Neural crest cell (in vitro differentiated cells): ENCODE results near the gene ACACB. TPM values are rescaled to one million over a fixed set of nuclear protein-coding genes. Genes with fewer than 3 reads are reported as not detected.

Source experiments
- DNase-seq: peaks from one replicate; pipeline ENCODE4 v3.0.0; 2021; ENCODE audit warnings: low read depth, mixed read lengths, low spot score
- H3K27ac Mint-ChIP-seq: one replicate; pipeline ENCODE4 v1.8.0; 2021; ENCODE audit warnings: mild to moderate bottlenecking, mixed read lengths; ENCODE audit not compliant: unreplicated experiment
- H3K27me3 Mint-ChIP-seq: 2 replicates; pipeline ENCODE4 v1.8.0; 2021; ENCODE audit warnings: low read depth, mild to moderate bottlenecking, mixed read lengths
- H3K36me3 Mint-ChIP-seq: 2 replicates; pipeline ENCODE4 v1.8.0; 2021; ENCODE audit warnings: low read depth, mild to moderate bottlenecking, mixed read lengths
- H3K4me1 Mint-ChIP-seq: 2 replicates; pipeline ENCODE4 v1.8.0; 2021; ENCODE audit warnings: mixed read lengths
- H3K4me3 Mint-ChIP-seq: one replicate; pipeline ENCODE4 v1.8.0; 2021; ENCODE audit warnings: mild to moderate bottlenecking, mixed read lengths
- H3K9me3 Mint-ChIP-seq: 2 replicates; pipeline ENCODE4 v1.8.0; 2021; ENCODE audit warnings: mixed read lengths
- CTCF ChIP-seq: fragments of 200-600 bp; sonication (generic); conservative IDR thresholded peaks from 2 replicates; pipeline ENCODE4 v1.5.0; 2021; ENCODE audit warnings: antibody characterized with exemption, mild to moderate bottlenecking
- total RNA-seq: library from RNA; stranded (reverse); gene quantifications from 2 replicates; pipeline ENCODE4 v1.2.1, GENCODE V29; 2021

The ACACB gene
- total RNA-seq, 1 donor from 2014 or later, result 15.9 TPM

DNA sequence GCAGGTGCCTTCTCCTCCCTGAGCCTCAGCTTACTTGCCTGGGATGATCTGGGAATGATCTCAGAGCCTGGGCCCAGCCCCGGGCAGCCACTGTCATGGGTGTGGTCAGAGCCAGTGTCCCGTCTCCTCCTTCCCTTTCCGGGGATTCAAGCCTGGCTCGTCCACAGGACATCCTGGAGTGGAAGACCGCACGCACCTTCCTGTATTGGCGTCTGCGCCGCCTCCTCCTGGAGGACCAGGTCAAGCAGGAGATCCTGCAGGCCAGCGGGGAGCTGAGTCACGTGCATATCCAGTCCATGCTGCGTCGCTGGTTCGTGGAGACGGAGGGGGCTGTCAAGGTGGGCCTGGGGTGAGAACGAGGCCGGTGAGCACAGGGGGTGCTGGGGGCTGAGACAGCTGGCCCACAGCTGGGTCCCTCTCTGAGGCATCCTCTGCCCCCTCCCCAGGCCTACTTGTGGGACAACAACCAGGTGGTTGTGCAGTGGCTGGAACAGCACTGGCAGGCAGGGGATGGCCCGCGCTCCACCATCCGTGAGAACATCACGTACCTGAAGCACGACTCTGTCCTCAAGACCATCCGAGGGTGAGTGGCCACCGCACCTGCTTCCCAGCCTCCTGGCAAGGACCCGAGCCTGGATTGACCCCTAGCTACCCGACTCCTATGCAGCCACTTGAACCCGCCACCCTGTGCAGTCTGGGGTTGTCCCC, 148.7 kb downstream of the ACACB start:
- H3K4me1 Mint-ChIP-seq, result no peaks in the 10 kb centered on the region
- no peak for TF ChIP-seq CTCF
- peaks cover 4% of the 10 kb centered on the region for H3K36me3 Mint-ChIP-seq
- no peaks in the 10 kb centered on the region for H3K9me3 Mint-ChIP-seq
- no peak overlapping the region for H3K4me3 Mint-ChIP-seq
- H3K27me3 Mint-ChIP-seq, result no peaks in the 10 kb centered on the region
- DNase-seq, result no peak
- H3K27ac Mint-ChIP-seq, result no peak overlapping the region

DNA sequence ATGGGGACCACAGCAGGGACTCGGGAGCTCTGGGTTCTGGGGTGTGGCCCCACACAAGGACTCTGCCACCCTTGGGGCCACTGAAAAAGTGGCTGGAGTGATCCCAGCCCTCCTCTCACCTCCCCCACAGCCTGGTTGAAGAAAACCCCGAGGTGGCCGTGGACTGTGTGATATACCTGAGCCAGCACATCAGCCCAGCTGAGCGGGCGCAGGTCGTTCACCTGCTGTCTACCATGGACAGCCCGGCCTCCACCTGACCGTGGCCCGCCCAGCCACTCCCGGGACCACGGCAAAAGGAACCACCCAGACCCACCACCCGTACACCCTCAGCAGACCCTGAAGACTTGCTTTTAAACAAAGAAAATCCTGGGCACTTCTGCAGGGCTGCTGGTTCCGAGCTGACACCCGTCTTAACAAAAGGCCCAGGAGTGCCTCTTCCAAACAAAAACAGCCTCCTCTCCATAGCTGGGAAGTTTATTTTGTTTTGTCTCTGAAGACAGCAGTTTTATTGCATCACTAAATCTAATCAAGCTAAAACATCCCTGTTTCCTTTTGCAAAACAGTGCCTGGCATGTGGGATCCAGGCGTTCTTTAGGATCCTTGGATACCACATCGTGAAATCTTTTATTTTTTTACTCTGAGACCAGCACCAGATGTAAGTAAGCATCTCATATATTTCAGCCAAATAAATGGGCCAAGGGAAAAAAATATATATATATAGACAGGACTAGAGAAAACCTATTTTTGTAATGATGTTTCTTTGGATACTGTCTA, 149.9 kb downstream of the ACACB start:
- Mint-ChIP-seq H3K27me3 (peaks cover 3% of the 10 kb centered on the region), H3K4me1 (no peaks in the 10 kb centered on the region), H3K9me3 (no peaks in the 10 kb centered on the region), H3K36me3 (peaks cover 6% of the 10 kb centered on the region), H3K4me3 (no peak overlapping the region), H3K27ac (no peak overlapping the region)
- no peak for TF ChIP-seq CTCF
- DNase-seq, result no peak

GRCh38 chr12:109267361-109267760, 151.0 kb downstream of the ACACB start:
- Mint-ChIP-seq H3K27me3 (peaks cover 3% of the 10 kb centered on the region), H3K4me3 (no peak overlapping the region), H3K9me3 (no peaks in the 10 kb centered on the region), H3K36me3 (peaks cover 5% of the 10 kb centered on the region), H3K27ac (no peak overlapping the region), H3K4me1 (no peaks in the 10 kb centered on the region)
- DNase-seq, result no peak
- no peak for TF ChIP-seq CTCF

DNA sequence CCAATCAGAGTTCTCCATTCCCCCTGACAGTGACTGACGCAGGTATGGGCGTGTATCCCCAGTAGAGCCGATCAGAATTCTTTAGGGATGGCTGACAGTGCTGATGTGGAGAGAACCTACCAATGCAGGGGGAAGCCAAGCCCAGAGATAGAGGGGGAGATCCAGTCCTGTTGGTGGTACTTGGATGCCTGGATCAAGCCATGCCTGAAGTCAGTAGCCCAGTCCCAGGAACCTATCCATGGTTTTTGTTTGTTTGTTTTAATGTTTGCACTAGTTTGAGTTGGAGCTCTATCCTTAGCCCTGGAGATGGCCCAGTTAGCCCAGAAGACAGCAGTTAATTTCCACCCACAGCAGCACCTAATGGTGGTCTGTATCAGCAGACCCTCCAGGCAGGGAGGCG, 152.5 kb downstream of the ACACB start:
- H3K9me3 Mint-ChIP-seq, result no peaks in the 10 kb centered on the region

DNA sequence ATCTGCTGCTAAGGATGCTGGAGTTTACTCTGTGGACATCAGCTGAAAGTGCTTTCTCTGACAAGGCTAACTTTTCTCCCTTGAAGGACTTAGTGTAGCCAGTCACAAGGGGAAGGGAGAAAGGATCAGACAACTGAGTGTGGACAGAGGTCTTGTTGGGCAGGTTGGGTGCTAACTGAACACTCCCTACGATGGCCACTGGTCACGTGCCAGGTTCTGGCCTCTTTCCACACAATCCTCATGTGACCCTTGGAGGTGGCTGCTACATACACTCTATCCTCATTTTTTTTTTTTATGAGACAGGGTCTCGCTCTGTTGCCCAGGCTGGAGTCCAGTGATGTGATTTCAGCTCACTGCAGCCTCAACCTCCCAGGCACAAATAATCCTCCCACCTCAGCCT, 153.0 kb downstream of the ACACB start:
- Mint-ChIP-seq H3K27me3 (peaks cover 11% of the 10 kb centered on the region), H3K4me1 (no peaks in the 10 kb centered on the region), H3K4me3 (no peak overlapping the region), H3K36me3 (peaks cover 3% of the 10 kb centered on the region), H3K27ac (no peak overlapping the region), H3K9me3 (no peaks in the 10 kb centered on the region)
- TF ChIP-seq CTCF, result no peak
- DNase-seq, result no peak

More for the DNA sequence above, 152.5 kb downstream of the ACACB start:
- Mint-ChIP-seq H3K36me3 (peaks cover 3% of the 10 kb centered on the region), H3K4me3 (no peak overlapping the region), H3K27me3 (peaks cover 11% of the 10 kb centered on the region), H3K27ac (no peak overlapping the region), H3K4me1 (no peaks in the 10 kb centered on the region)
- no peak for DNase-seq
- TF ChIP-seq CTCF, result no peak
